Amniotic stem cell (primary cell): Measurements from ENCODE around the gene GAS2L3.

Experiments used
- DNase-seq: peaks from one replicate; lab custom pipeline; 2025; lab: John Stamatoyannopoulos, UW

GAS2L3 gene

DNA sequence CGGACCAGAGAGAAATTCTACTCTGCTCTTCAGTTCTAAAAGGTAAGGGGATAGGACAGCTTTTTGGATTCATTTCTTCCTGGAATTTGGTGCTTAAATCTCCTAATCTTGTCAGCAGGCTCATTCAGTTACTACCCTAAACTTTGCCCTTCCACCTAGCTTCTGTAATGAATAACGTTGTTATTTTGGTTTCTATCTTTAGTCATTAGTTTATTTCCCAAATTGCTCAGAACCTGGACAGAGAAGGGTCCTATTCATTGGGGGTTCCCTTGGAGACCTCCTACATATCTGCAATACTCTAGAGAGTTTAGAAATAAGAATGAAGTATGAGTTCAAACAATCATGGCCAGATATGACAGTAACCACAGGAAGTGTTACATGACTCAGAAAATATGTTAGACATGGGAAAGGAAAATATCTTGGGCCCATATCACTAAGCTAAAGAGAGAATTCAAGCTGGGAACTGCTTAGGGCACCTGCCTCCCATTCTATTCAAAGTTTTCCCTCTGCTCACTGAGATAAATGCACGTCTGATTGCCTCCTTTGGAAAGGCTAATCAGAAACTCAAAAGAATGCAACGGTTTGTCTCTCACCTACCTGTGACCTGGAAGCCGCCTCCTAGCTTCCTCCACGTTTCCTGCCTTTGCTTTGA, 87.9 kb downstream of the GAS2L3 start:
- DNase-seq = no peak

DNA sequence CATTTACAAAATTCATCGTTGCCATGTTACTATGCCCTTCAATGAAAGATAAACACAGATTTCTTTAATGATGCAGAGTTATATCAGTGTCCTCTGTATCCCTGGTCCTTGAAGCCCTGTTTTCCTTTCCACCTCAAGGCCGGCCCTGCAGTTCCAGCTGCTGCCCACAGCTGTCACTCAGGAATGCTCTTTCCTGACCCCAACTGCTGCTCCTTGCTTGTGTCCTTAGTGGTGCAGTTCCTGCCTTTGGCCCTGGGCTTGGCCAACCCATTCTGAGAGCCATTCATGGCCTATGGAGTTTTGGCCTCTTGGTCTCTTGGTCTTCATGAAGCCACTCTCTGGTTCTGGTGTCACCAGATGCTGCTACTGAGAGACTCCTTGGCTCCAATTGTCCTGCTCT, 93.1 kb downstream of the GAS2L3 start:
- no peak for DNase-seq

DNA sequence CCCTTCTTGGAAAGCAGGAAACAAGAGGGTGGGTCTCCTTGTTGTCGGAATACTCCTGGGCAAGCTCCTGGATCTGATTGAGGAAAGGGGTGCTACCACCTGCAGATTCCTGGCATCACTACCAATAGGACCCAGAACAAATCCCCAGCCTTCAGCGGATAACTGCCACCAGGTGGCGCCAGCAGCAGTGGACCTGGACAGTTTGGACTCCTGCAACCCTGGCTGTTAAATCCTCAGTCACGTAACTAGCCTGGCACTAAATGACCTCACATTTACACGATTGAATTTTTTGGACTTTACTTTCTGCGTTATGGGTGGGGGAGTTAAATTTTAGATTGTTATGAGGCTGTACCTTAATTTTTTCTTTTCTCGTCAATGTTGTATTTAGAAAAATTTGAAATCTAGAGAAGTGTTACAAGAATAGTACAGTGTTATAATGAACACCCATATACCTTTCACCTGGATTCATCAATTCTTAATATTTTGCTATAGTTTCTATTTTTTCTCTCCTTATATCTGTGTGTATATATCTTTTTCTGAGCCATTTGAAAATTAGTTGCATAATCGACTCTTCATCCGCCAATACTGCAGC, 95.6 kb downstream of the GAS2L3 start:
- DNase-seq = peak; percentile 73

GRCh38 chr12:100669922-100670321, 96.4 kb downstream of the GAS2L3 start:
- DNase-seq = no peak

- no peak for DNase-seq
Observed at GRCh38 chr12:100671396-100672074, 98.1 kb downstream of the GAS2L3 start.

GRCh38 chr12:100672075-100672592, 98.7 kb downstream of the GAS2L3 start:
- DNase-seq = no peak

- DNase-seq = no peak
Observed at GRCh38 chr12:100674036-100674888, 100.8 kb downstream of the GAS2L3 start.
